KMS-11 (cell line): ENCODE results near the gene IRX3.

Experiments used
- H2AFZ ChIP-seq: fragments of 200-600 bp; sonication (generic); 2 replicates; pipeline ENCODE4 v1.6.1; 2016; ENCODE audit warnings: antibody characterized with exemption, mixed run types, low read depth
- H3K27ac ChIP-seq: fragments of 200-600 bp; sonication (generic); 2 replicates; pipeline ENCODE4 v1.6.1; 2016; ENCODE audit warnings: mild to moderate bottlenecking, mixed run types
- H3K27me3 ChIP-seq: fragments of 200-600 bp; sonication (generic); 2 replicates; pipeline ENCODE4 v1.6.1; 2017; ENCODE audit warnings: mild to moderate bottlenecking, low read depth, mixed run types, moderate library complexity; ENCODE audit not compliant: insufficient read depth
- H3K36me3 ChIP-seq: fragments of 200-600 bp; sonication (generic); 2 replicates; pipeline ENCODE4 v1.6.1; 2017; ENCODE audit warnings: mild to moderate bottlenecking, mixed run types; ENCODE audit not compliant: insufficient read depth
- H3K4me1 ChIP-seq: fragments of 200-600 bp; sonication (generic); 2 replicates; pipeline ENCODE4 v1.6.1; 2016; ENCODE audit warnings: mild to moderate bottlenecking, low read depth, mixed run types; ENCODE audit not compliant: poor library complexity, severe bottlenecking
- H3K4me2 ChIP-seq: fragments of 200-600 bp; sonication (generic); 2 replicates; pipeline ENCODE4 v1.7.0; 2016; ENCODE audit warnings: mild to moderate bottlenecking, mixed run types
- H3K4me3 ChIP-seq: fragments of 200-600 bp; sonication (generic); IDR thresholded peaks from 2 replicates; pipeline ENCODE4 v1.6.1; 2017; ENCODE audit warnings: low read depth, low read length, mixed read lengths; ENCODE audit not compliant: insufficient read depth
- H3K79me2 ChIP-seq: fragments of 200-600 bp; sonication (generic); 2 replicates; pipeline ENCODE4 v1.6.1; 2016; ENCODE audit warnings: low read depth, mixed run types; ENCODE audit not compliant: insufficient read depth
- H3K9ac ChIP-seq: fragments of 200-600 bp; sonication (generic); 2 replicates; pipeline ENCODE4 v1.6.1; 2016; ENCODE audit warnings: mild to moderate bottlenecking, mixed run types
- H4K20me1 ChIP-seq: fragments of 200-600 bp; sonication (generic); 2 replicates; pipeline ENCODE4 v1.6.1; 2016; ENCODE audit warnings: mild to moderate bottlenecking, mixed run types; ENCODE audit not compliant: insufficient read depth
- CTCF ChIP-seq: fragments of 200-600 bp; sonication (generic); conservative IDR thresholded peaks from 2 replicates; pipeline ENCODE4 v1.6.1; 2017; ENCODE audit warnings: low read depth, mild to moderate bottlenecking, antibody characterized with exemption, low read length, moderate library complexity, mixed read lengths

The IRX3 gene

GRCh38 chr16:54288030-54288834 is 1.6 kb upstream of the IRX3 start:
- H3K27me3 ChIP-seq, result no peaks in the 10 kb centered on the region
- no peak overlapping the region for H3K4me3 ChIP-seq
- no peak overlapping the region for H3K4me2 ChIP-seq
- TF ChIP-seq CTCF, result no peak
- no peak overlapping the region for H2AFZ ChIP-seq
- H3K79me2 ChIP-seq, result no peaks in the 10 kb centered on the region
- no peaks in the 10 kb centered on the region for H3K36me3 ChIP-seq
- H4K20me1 ChIP-seq, result no peaks in the 10 kb centered on the region
- no peak overlapping the region for H3K27ac ChIP-seq
- H3K4me1 ChIP-seq, result no peaks in the 10 kb centered on the region
- H3K9ac ChIP-seq, result no peak overlapping the region

- H3K9ac ChIP-seq, result peak overlapping the region; percentile 77; the same call in 1 of the 2 replicates
- no peaks in the 10 kb centered on the region for H3K36me3 ChIP-seq
- no peaks in the 10 kb centered on the region for H3K79me2 ChIP-seq
- H2AFZ ChIP-seq, result peak overlapping the region; percentile 78
- no peaks in the 10 kb centered on the region for H4K20me1 ChIP-seq
- peak overlapping the region; percentile 60; the same call in 1 of the 2 replicates for H3K4me2 ChIP-seq
- no peaks in the 10 kb centered on the region for H3K4me1 ChIP-seq
- H3K27ac ChIP-seq, result peak overlapping the region; percentile 51
- TF ChIP-seq CTCF, result no peak
- H3K4me3 ChIP-seq, result no peak overlapping the region
- no peaks in the 10 kb centered on the region for H3K27me3 ChIP-seq
Observed at GRCh38 chr16:54287131-54288029, 793 bp upstream of the IRX3 start.

GRCh38 chr16:54286090-54286365 is 559 bp downstream of the IRX3 start:
- Histone ChIP-seq H3K9ac (peak overlapping the region; percentile 59; the same call in 1 of the 2 replicates), H4K20me1 (no peaks in the 10 kb centered on the region), H3K36me3 (no peaks in the 10 kb centered on the region), H3K4me3 (no peak overlapping the region), H2AFZ (peak overlapping the region; percentile 87; the same call in 1 of the 2 replicates), H3K4me1 (no peaks in the 10 kb centered on the region), H3K27ac (peak overlapping the region; percentile 64), H3K4me2 (no peak overlapping the region), H3K27me3 (no peaks in the 10 kb centered on the region), H3K79me2 (no peaks in the 10 kb centered on the region)
- no peak for TF ChIP-seq CTCF

- H3K36me3 ChIP-seq, result no peaks in the 10 kb centered on the region
- no peak for TF ChIP-seq CTCF
- H3K9ac ChIP-seq, result peak overlapping the region; percentile 59; the same call in 1 of the 2 replicates
- H3K79me2 ChIP-seq, result no peaks in the 10 kb centered on the region
- H4K20me1 ChIP-seq, result no peaks in the 10 kb centered on the region
- H3K4me1 ChIP-seq, result no peaks in the 10 kb centered on the region
- no peak overlapping the region for H3K4me3 ChIP-seq
- H2AFZ ChIP-seq, result peak overlapping the region; percentile 67
- H3K4me2 ChIP-seq, result peak overlapping the region; percentile 33; the same call in 1 of the 2 replicates
- H3K27me3 ChIP-seq, result no peaks in the 10 kb centered on the region
- H3K27ac ChIP-seq, result peak overlapping the region; percentile 64
Observed at GRCh38 chr16:54285414-54286089, 1.0 kb downstream of the IRX3 start.
